HepG2 (cell line): ENCODE data around the gene USP36. TPM values are rescaled to one million over a fixed set of nuclear protein-coding genes. Genes with fewer than 3 reads are reported as not detected.
A peak's percentile ranks its signal among the peaks of the same experiment; 100 is the strongest.

Experiments
- CC2D1A ChIP-seq: sonication (generic); formaldehyde crosslinking; IDR thresholded peaks from 2 replicates; pipeline ENCODE4 v1.8.1; 2023; ENCODE audit warnings: mild to moderate bottlenecking, missing genetic modification reagents
- CHD4 ChIP-seq: fragments of 200-600 bp; sonication (generic); IDR thresholded peaks from 2 replicates; pipeline ENCODE4 v1.7.0; 2017; ENCODE audit warnings: mild to moderate bottlenecking, low read length, borderline replicate concordance
- FOXA3 ChIP-seq: IDR thresholded peaks from 2 replicates; pipeline ENCODE4 v1.6.1; 2016; ENCODE audit warnings: missing genetic modification reagents, missing compliant biosample characterization
- GLI4 ChIP-seq: sonication (generic); formaldehyde crosslinking; IDR thresholded peaks from 2 replicates; pipeline ENCODE4 v1.5.1; 2020; ENCODE audit warnings: missing genetic modification reagents, mild to moderate bottlenecking, moderate library complexity, borderline replicate concordance
- HOXA9 ChIP-seq: sonication (generic); formaldehyde crosslinking; IDR thresholded peaks from 2 replicates; pipeline ENCODE4 v1.8.1; 2022; ENCODE audit warnings: missing genetic modification reagents, mild to moderate bottlenecking, moderate library complexity, borderline replicate concordance
- KDM3A ChIP-seq: IDR thresholded peaks from 2 replicates; pipeline ENCODE4 v1.6.1; 2018; ENCODE audit warnings: low read depth, missing compliant biosample characterization
- MED1 ChIP-seq: sonication (generic); formaldehyde crosslinking; IDR thresholded peaks from 2 replicates; pipeline ENCODE4 v1.4.0; 2020; ENCODE audit warnings: missing genetic modification reagents
- MEIS2 ChIP-seq: sonication (generic); formaldehyde crosslinking; IDR thresholded peaks from 2 replicates; pipeline ENCODE4 v1.9.0; 2021; ENCODE audit warnings: mild to moderate bottlenecking, missing genetic modification reagents
- NFE2L1 ChIP-seq: sonication (generic); formaldehyde crosslinking; IDR thresholded peaks from 2 replicates; pipeline ENCODE4 v1.4.0; 2020; ENCODE audit warnings: missing genetic modification reagents, mild to moderate bottlenecking, borderline replicate concordance
- NFIB ChIP-seq: sonication (generic); formaldehyde crosslinking; IDR thresholded peaks from 2 replicates; pipeline ENCODE4 v1.9.0; 2021; ENCODE audit warnings: missing genetic modification reagents, mild to moderate bottlenecking, borderline replicate concordance
- NR2C2 ChIP-seq: sonication (generic); formaldehyde crosslinking; IDR thresholded peaks from 2 replicates; pipeline ENCODE4 v1.4.0; 2020; ENCODE audit warnings: missing genetic modification reagents, mild to moderate bottlenecking, moderate library complexity, borderline replicate concordance
- NR3C1 ChIP-seq: sonication (generic); formaldehyde crosslinking; IDR thresholded peaks from 2 replicates; pipeline ENCODE4 v1.4.0; 2020; ENCODE audit warnings: missing genetic modification reagents
- PAF1 ChIP-seq: IDR thresholded peaks from 2 replicates; pipeline ENCODE4 v1.6.1; 2016; ENCODE audit warnings: missing genetic modification reagents, missing compliant biosample characterization
- PLRG1 ChIP-seq: fragments of 450-650 bp; conservative IDR thresholded peaks from 2 replicates; pipeline ENCODE4 v1.6.1; 2016
- RCOR2 ChIP-seq: IDR thresholded peaks from 2 replicates; pipeline ENCODE4 v1.6.1; 2016; ENCODE audit warnings: missing biosample characterization, missing genetic modification reagents
- SIN3B ChIP-seq: fragments of 150-350 bp; IDR thresholded peaks from 2 replicates; pipeline ENCODE4 v1.6.1; 2014; ENCODE audit warnings: low read length
- SMC3 ChIP-seq: IDR thresholded peaks from 2 replicates; pipeline ENCODE4 v1.6.1; 2011; ENCODE audit warnings: low read length, improper control_type of control experiment
- TBP ChIP-seq: sonication (generic); formaldehyde crosslinking; IDR thresholded peaks from 2 replicates; pipeline ENCODE4 v1.5.0; 2020; ENCODE audit warnings: missing genetic modification reagents
- U2AF1 ChIP-seq: fragments of 200-400 bp; formaldehyde crosslinking; optimal IDR thresholded peaks from 2 replicates; pipeline ENCODE3; 2017; ENCODE audit warnings: mild to moderate bottlenecking, low read depth, low read length
- ZNF234 ChIP-seq: sonication (generic); formaldehyde crosslinking; conservative IDR thresholded peaks from 2 replicates; pipeline ENCODE4 v1.5.1; 2020; ENCODE audit warnings: mild to moderate bottlenecking, missing genetic modification reagents
- ZNF329 ChIP-seq: sonication (generic); formaldehyde crosslinking; IDR thresholded peaks from 2 replicates; pipeline ENCODE4 v1.9.0; 2021; ENCODE audit warnings: low read depth, mild to moderate bottlenecking, missing genetic modification reagents
- ZNF350 ChIP-seq: sonication (generic); formaldehyde crosslinking; IDR thresholded peaks from 2 replicates; pipeline ENCODE4 v1.4.0; 2020; ENCODE audit warnings: mild to moderate bottlenecking, low read depth, missing genetic modification reagents, borderline replicate concordance
- ZNF367 ChIP-seq: sonication (generic); formaldehyde crosslinking; IDR thresholded peaks from 2 replicates; pipeline ENCODE4 v1.4.0; 2020; ENCODE audit warnings: missing genetic modification reagents, borderline replicate concordance
- ZNF709 ChIP-seq: sonication (generic); formaldehyde crosslinking; IDR thresholded peaks from 2 replicates; pipeline ENCODE4 v1.5.0; 2020; ENCODE audit warnings: mild to moderate bottlenecking, missing genetic modification reagents
- ZNF713 ChIP-seq: sonication (generic); formaldehyde crosslinking; IDR thresholded peaks from 2 replicates; pipeline ENCODE4 v1.4.0; 2020; ENCODE audit warnings: mild to moderate bottlenecking, missing genetic modification reagents
- ZSCAN31 ChIP-seq: sonication (generic); formaldehyde crosslinking; IDR thresholded peaks from 2 replicates; pipeline ENCODE4 v1.5.0; 2020; ENCODE audit warnings: low read depth, mild to moderate bottlenecking, missing genetic modification reagents
- ZSCAN9 ChIP-seq: IDR thresholded peaks from 2 replicates; pipeline ENCODE4 v1.6.1; 2016; ENCODE audit warnings: borderline replicate concordance
- polyA plus RNA-seq, 8 experiments: library from polyadenylated mRNA; depleted of rRNA in 3 of 8; stranded (reverse) in 7 of 8; unstranded in 1 of 8; fragments of >200 nt; fragmentation: Illumina TruSeq in 4 of 8; extraction: Trizol in 4 of 8; gene quantifications; 2 replicates each; pipeline versions ENCODE4 v1.2.1 to v1.2.3, GENCODE V29; 2011 to 2016; ENCODE audit warnings: low read depth in 4 of 8, missing spikeins in 1 of 8, mixed read lengths in 1 of 8; ENCODE audit not compliant: insufficient read depth in 1 of 8
- total RNA-seq, 5 experiments: library from RNA; depleted of rRNA; stranded (reverse); fragments of >200 nt; fragmentation: Illumina TruSeq; extraction: Trizol; gene quantifications; 2 replicates each; pipeline ENCODE4 v1.2.3, GENCODE V29; 2016; ENCODE audit warnings: low read depth in 1 of 5
- TF ChIP-seq, protein P1 (sequence below): sonication (generic); formaldehyde crosslinking; IDR thresholded peaks from 2 replicates; pipeline ENCODE4 v1.9.0; 2021; ENCODE audit warnings: missing genetic modification reagents, borderline replicate concordance
- TF ChIP-seq, protein P2 (sequence below): sonication (generic); formaldehyde crosslinking; IDR thresholded peaks from 2 replicates; pipeline ENCODE4 v1.9.0; 2021; ENCODE audit warnings: missing genetic modification reagents, borderline replicate concordance

USP36 gene
- total and polyA plus RNA-seq, 2 of the 13 experiments (the other 11 are each of a cell fraction or from before 2014, with no cell fraction given) = 29.6 to 45.9 TPM

DNA sequence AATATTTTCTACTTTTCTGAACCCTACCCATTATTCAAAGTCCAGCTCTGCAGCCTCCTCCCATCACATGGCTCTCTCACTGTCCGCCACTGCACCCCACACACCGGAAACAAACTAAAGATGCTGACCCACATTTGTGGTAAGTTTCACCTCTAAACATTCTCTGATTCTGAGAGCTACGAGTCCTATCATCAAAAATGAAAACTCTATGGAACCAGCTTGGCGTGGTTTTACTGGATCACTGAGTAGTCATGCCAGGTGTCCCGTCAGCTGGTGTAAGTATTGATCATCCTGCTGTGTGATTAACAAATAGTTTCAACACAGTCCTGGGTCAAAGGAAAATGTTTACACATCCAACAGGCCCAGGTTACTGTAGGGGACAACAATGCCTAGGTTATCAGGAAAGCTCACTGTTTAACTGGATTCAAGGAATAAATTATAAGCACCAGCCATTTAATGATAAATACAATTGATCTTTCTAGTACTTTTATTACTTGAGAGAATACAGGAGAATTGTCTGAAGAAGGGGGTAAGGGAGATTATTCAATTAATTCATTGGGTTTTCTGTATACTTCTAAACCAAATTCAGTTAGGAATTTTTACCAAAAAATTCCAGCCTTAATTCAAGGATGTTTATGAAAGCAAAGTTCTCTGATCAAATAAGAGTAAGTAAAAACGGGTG lies 92.4 kb downstream of the USP36 start (continued):
- no peak for TF ChIP-seq ZNF350 (CRISPR knock-in tag)
- no peak; the same call in 1 of the 2 replicates for TF ChIP-seq KDM3A (CRISPR knock-in tag)
- TF ChIP-seq, protein P1, sequence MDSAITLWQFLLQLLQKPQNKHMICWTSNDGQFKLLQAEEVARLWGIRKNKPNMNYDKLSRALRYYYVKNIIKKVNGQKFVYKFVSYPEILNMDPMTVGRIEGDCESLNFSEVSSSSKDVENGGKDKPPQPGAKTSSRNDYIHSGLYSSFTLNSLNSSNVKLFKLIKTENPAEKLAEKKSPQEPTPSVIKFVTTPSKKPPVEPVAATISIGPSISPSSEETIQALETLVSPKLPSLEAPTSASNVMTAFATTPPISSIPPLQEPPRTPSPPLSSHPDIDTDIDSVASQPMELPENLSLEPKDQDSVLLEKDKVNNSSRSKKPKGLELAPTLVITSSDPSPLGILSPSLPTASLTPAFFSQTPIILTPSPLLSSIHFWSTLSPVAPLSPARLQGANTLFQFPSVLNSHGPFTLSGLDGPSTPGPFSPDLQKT (CRISPR knock-in tag) = no peak
- peak; percentile 91; the same call in 1 of the 2 replicates for TF ChIP-seq CHD4
- no peak for TF ChIP-seq ZNF234 (CRISPR knock-in tag)
- no peak for TF ChIP-seq NR3C1 (CRISPR knock-in tag)
- TF ChIP-seq U2AF1 = no peak
- TF ChIP-seq HOXA9 (CRISPR knock-in tag) = no peak
- TF ChIP-seq ZSCAN31 (CRISPR knock-in tag) = peak; percentile 56; the same call in 1 of the 2 replicates
- TF ChIP-seq, protein P2, sequence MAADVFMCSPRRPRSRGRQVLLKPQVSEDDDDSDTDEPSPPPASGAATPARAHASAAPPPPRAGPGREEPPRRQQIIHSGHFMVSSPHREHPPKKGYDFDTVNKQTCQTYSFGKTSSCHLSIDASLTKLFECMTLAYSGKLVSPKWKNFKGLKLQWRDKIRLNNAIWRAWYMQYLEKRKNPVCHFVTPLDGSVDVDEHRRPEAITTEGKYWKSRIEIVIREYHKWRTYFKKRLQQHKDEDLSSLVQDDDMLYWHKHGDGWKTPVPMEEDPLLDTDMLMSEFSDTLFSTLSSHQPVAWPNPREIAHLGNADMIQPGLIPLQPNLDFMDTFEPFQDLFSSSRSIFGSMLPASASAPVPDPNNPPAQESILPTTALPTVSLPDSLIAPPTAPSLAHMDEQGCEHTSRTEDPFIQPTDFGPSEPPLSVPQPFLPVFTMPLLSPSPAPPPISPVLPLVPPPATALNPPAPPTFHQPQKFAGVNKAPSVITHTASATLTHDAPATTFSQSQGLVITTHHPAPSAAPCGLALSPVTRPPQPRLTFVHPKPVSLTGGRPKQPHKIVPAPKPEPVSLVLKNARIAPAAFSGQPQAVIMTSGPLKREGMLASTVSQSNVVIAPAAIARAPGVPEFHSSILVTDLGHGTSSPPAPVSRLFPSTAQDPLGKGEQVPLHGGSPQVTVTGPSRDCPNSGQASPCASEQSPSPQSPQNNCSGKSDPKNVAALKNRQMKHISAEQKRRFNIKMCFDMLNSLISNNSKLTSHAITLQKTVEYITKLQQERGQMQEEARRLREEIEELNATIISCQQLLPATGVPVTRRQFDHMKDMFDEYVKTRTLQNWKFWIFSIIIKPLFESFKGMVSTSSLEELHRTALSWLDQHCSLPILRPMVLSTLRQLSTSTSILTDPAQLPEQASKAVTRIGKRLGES (CRISPR knock-in tag) = no peak
- no peak for TF ChIP-seq GLI4 (CRISPR knock-in tag)
- no peak for TF ChIP-seq ZNF329
- TF ChIP-seq RCOR2 (CRISPR knock-in tag) = peak; percentile 95; the same call in 1 of the 2 replicates
- TF ChIP-seq MEIS2 = peak; percentile 84; the same call in 1 of the 2 replicates
- peak; percentile 95 for TF ChIP-seq FOXA3 (CRISPR knock-in tag)
- no peak for TF ChIP-seq PAF1 (CRISPR knock-in tag)
- no peak for TF ChIP-seq CC2D1A (CRISPR knock-in tag)
- TF ChIP-seq TBP (CRISPR knock-in tag) = no peak
- no peak for TF ChIP-seq NFIB (CRISPR knock-in tag)
- no peak for TF ChIP-seq ZNF367 (CRISPR knock-in tag)
- TF ChIP-seq SMC3 = peak; percentile 32
- peak; percentile 79; the same call in 1 of the 2 replicates for TF ChIP-seq NR2C2
- no peak for TF ChIP-seq NFE2L1 (CRISPR knock-in tag)
- TF ChIP-seq ZNF709 (CRISPR knock-in tag) = no peak
- no peak for TF ChIP-seq PLRG1
- no peak for TF ChIP-seq ZSCAN9 (CRISPR knock-in tag)
- TF ChIP-seq ZNF713 = no peak
- TF ChIP-seq MED1 (CRISPR knock-in tag) = peak; percentile 95
- no peak for TF ChIP-seq SIN3B
